ENCODE measurements around the gene APBA1. TPM values are rescaled to one million over a fixed set of nuclear protein-coding genes. Genes with fewer than 3 reads are reported as not detected.

Gene APBA1
- total RNA-seq, 1 donor from 2014 or later: 0.51 TPM

DNA sequence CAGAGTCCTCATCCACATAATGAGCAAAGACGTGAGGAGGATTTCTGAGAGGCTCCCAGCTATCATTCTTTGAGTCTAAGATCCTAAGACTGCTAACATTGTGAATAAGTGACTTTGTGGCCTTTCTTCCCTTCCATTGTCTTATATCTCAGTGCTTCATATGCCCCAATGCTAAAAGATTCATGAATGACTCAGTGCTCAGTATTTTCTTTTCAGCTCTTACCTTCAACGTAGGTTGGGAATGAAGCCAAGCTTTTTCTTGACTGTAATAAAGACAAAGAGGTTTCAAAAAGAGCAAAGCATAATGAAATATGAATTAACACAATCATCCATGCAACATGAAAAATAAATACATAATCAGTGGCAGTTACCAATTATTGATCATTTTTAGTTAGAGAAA is 200.7 kb downstream of the APBA1 start:
- peaks cover 19% of the 10 kb centered on the region for H3K4me1 Mint-ChIP-seq
- no peak overlapping the region for H3K27ac Mint-ChIP-seq
- H3K36me3 Mint-ChIP-seq (ENCODE audit: low read depth): no peaks in the 10 kb centered on the region
- no peak overlapping the region for H3K4me3 Mint-ChIP-seq
- intact Hi-C loops (cut with micrococcal nuclease): no loop called here
- H3K27me3 Mint-ChIP-seq: peaks cover 5% of the 10 kb centered on the region
- DNase-seq: no peak
- no peaks in the 10 kb centered on the region for H3K9me3 Mint-ChIP-seq

DNA sequence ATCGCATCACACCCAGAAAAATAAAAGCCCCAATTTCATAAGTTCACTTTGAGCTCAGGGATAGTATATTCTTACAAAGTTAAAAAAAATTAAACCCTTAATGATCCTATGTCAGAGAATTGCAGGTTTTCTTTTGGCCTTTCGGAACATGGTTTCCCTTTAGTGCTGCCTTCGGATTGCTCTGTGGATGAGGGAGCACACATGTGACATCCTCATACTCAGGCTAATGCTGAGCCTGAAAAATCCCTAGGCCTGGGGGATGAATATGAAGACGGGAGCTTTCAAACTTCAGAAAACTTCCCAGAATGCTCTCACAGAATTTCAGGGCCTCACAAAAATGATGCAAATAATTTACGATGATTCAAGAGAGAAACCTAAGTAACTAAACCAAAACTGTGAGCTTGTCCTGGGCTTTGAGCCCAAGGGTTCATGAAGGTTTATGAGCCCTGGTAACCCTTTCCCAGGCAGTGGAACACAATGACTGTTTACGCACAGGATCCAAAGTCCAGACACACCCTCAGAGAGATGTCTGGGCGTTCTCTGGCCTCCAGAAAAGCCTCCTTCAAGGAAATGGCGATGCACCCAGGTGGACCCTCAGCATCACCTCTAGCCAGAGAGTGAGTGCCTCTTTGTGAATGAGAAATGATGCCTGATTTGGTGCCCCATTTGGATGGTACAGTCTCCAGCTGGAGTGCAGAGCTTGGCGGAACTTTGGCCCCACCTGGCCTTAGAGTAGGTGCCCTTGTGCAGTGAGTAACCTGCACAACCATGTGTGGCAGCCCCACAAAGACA is 201.8 kb downstream of the APBA1 start:
- H3K27me3 Mint-ChIP-seq: peaks cover 5% of the 10 kb centered on the region
- H3K9me3 Mint-ChIP-seq: no peaks in the 10 kb centered on the region
- DNase-seq: no peak
- H3K4me3 Mint-ChIP-seq: no peak overlapping the region
- H3K36me3 Mint-ChIP-seq (ENCODE audit: low read depth): no peaks in the 10 kb centered on the region
- peaks cover 11% of the 10 kb centered on the region for H3K4me1 Mint-ChIP-seq
- H3K27ac Mint-ChIP-seq: no peak overlapping the region
- intact Hi-C loops (cut with micrococcal nuclease): no loop called here

DNA sequence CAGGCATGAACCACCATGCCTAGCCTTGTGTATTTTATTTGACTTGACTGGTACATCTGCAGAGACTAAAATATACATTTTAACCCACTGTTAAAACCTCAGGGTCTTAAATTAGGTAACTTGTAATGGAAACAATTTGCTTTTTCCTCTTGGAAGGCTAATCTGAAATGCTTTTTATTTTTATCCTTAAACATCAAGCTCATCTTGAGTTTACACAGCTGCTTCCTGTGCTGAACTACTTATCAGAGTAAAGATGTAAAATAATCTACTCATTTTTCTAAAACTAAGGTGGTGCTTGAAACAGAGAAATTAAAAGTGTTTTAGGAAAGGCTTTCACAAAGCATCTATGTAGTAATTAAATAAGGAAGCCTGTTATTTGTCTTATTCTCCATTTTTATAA is 203.0 kb downstream of the APBA1 start:
- H3K9me3 Mint-ChIP-seq: no peaks in the 10 kb centered on the region
- H3K27me3 Mint-ChIP-seq: peaks cover 5% of the 10 kb centered on the region
- no peak overlapping the region for H3K27ac Mint-ChIP-seq
- no peaks in the 10 kb centered on the region for H3K4me1 Mint-ChIP-seq
- DNase-seq: no peak
- intact Hi-C loops (cut with micrococcal nuclease): no loop called here
- no peak overlapping the region for H3K4me3 Mint-ChIP-seq
- H3K36me3 Mint-ChIP-seq (ENCODE audit: low read depth): no peaks in the 10 kb centered on the region

DNA sequence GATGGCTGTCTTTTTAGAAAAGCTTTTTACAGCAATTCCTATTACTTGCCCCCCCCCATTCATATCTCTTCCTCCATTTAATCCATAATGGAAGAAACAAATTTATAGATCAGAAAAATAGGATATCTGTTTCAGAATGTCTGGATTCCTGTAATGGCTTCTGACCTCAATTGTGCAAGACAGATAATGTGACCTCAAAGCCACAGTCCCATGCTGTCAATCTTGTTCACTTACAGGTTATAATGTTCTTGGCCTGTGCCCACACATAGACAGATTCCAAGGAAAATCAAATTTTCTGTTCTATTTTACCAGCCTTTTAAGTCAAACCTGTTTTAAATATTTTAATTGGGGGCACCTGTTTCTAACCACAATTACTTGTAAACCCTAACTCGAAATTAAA is 203.8 kb downstream of the APBA1 start:
- no peak overlapping the region for H3K4me3 Mint-ChIP-seq
- H3K27ac Mint-ChIP-seq: no peak overlapping the region
- H3K4me1 Mint-ChIP-seq: no peaks in the 10 kb centered on the region
- no peaks in the 10 kb centered on the region for H3K36me3 Mint-ChIP-seq (ENCODE audit: low read depth)
- H3K27me3 Mint-ChIP-seq: peaks cover 5% of the 10 kb centered on the region
- H3K9me3 Mint-ChIP-seq: no peaks in the 10 kb centered on the region
- no peak for DNase-seq
- intact Hi-C loops (cut with micrococcal nuclease): no loop called here

DNA sequence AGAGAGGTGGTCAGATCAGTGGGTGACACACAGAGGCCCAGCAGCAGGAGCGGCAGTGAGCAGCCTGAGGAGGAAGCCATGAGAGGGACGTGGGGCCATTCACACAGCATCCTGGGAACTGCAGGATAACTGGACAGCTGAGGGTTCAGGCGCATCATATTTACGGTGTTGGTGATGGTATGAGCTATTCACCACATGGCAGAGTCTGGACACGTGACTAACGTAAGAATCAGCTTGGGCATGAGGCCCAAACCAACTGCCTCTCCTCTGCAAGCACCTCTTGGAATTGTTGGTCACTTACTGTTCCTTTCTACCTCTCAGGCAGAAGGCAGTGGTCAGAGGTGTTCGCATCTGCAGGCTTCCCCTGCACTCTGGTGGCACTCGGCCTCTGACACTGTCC is 206.0 kb downstream of the APBA1 start:
- no peak overlapping the region for H3K4me3 Mint-ChIP-seq
- H3K9me3 Mint-ChIP-seq: no peaks in the 10 kb centered on the region
- no peaks in the 10 kb centered on the region for H3K36me3 Mint-ChIP-seq (ENCODE audit: low read depth)
- DNase-seq: no peak
- no peaks in the 10 kb centered on the region for H3K4me1 Mint-ChIP-seq
- no peak overlapping the region for H3K27ac Mint-ChIP-seq
- H3K27me3 Mint-ChIP-seq: no peaks in the 10 kb centered on the region
- intact Hi-C loops (cut with micrococcal nuclease): no loop called here

DNA sequence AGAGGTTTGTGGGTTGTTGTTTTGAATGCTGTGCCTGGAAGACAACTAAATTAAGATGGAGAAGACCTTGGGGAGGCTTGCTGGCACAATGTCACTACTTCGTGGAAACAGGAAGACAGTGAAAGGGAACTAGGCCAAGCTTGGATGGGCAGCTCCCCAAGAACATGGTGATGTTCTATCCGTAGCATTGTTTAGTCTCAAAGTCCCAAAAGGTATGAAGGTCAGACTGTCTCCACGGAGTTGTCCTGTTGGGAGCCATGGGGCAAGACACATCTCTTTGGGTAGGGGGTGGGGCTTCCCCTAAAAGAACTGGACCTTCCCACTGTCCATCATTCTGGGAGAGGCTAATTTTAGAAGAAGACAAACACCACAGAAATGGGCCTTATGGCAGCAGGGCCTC is 206.7 kb downstream of the APBA1 start:
- H3K36me3 Mint-ChIP-seq (ENCODE audit: low read depth): no peaks in the 10 kb centered on the region
- H3K27me3 Mint-ChIP-seq: no peaks in the 10 kb centered on the region
- no peak overlapping the region for H3K27ac Mint-ChIP-seq
- intact Hi-C loops (cut with micrococcal nuclease): no loop called here
- H3K4me3 Mint-ChIP-seq: no peak overlapping the region
- DNase-seq: no peak
- no peaks in the 10 kb centered on the region for H3K9me3 Mint-ChIP-seq
- H3K4me1 Mint-ChIP-seq: no peaks in the 10 kb centered on the region

DNA sequence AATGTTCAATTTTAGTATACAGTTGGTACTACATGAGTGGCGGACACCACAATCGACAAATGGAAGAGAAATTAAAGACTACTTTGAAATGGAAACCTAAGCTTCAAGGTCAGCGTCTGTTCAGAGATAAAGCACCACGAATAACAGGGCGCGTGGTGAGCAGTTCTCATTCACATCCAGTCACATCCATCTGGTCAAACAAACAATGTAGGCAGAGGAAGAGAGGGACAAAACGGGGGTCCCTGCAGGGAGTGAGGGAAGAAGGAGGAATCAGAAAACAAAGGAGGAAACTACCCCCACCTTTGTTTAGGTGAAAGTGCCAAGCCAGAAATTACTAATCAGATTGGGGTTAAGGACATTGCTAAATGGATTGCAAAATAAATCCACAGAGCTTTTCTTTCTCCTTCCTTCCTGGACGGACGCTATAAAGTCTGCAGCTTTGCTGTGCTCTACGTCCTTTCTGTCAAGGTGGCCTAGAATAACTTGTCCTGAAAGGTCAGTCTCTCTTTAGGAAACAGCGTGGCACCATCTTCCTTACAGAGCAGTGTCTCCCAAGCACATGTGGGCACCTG is 208.6 kb downstream of the APBA1 start:
- Mint-ChIP-seq H3K27ac (no peak overlapping the region), H3K36me3 (ENCODE audit: low read depth) (no peaks in the 10 kb centered on the region), H3K27me3 (no peaks in the 10 kb centered on the region), H3K4me3 (no peak overlapping the region), H3K9me3 (no peaks in the 10 kb centered on the region), H3K4me1 (no peaks in the 10 kb centered on the region)
- intact Hi-C loops (cut with micrococcal nuclease): no loop called here
- DNase-seq: no peak

DNA sequence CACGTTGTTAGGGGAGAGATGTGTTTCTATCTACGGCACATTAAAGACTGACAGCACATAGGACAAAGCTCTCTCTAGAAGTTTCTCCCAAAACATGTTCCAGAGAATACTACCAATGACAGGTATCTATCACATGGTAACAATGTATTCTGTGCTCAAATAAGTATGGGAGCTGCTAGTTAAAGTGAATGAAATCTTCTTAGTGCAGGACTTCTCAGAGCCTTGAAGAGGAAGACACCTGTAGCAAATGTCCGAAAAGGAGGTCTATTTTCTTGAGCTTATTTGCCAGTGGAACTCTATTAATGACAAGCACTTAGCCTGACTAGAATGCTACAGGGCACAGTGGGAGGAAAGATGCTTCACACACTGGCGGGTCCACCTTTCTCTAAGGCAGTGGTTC is 209.8 kb downstream of the APBA1 start:
- H3K27me3 Mint-ChIP-seq: no peaks in the 10 kb centered on the region
- no peak overlapping the region for H3K4me3 Mint-ChIP-seq
- DNase-seq: no peak
- intact Hi-C loops (cut with micrococcal nuclease): no loop called here
- no peak overlapping the region for H3K27ac Mint-ChIP-seq
- H3K4me1 Mint-ChIP-seq: no peaks in the 10 kb centered on the region
- H3K9me3 Mint-ChIP-seq: no peaks in the 10 kb centered on the region
- H3K36me3 Mint-ChIP-seq (ENCODE audit: low read depth): no peaks in the 10 kb centered on the region

DNA sequence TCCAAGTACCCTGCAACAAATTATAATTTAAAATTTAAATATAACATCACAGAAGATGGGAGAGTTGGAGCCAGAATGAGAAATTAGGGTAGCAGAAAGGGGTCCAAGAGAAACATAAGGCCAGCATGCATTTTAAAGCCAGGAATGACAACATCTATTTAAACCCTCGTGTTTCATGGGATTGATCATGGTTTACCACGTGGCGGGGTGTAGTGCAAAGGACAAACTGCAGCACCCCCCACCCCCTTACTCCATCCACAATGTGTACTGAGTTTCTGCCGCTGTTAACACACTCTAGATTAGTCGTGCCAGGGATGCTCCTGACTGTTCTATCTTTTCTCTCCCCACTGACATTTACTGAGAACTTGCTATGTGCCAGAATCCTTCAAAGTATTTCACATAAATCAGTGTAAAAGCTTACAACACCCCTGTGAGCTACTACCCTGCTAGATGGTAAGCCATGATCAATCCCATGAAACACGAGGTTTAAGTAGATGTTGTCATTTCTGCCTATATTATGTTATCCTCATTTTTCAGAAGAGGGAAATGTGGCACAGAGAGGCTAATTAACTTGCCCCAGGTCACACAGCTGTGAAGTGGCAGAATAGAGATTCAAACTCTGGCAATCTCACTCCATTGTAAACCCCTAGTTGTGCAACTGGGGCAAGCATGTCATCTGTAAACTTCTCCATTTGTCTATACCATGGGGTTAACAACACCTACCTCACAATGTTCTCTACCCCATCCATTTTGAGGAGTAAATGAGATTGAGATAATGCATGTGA is 210.9 kb downstream of the APBA1 start:
- no peak for DNase-seq
- Mint-ChIP-seq H3K27me3 (no peaks in the 10 kb centered on the region), H3K4me1 (no peaks in the 10 kb centered on the region), H3K4me3 (no peak overlapping the region), H3K36me3 (ENCODE audit: low read depth) (no peaks in the 10 kb centered on the region), H3K27ac (no peak overlapping the region), H3K9me3 (no peaks in the 10 kb centered on the region)
- intact Hi-C loops (cut with micrococcal nuclease): no loop called here

DNA sequence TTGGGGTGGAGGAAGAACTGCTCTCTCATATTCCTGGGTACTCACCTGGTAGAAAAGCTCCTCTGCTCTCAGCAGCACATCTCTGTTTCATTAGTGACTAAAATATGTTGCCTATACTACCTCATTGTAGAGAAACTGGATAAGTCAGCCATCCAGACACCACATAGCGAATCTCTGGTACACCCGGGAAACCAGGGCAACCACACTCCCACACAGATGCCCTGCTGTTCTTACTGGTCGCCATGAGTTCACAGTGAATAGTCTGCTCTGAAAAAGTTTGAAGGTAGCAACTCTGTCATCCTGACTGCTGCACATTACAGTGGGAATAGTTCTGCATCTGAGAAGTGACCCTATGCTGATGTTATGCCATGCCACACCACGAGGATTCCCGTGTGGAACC is 212.2 kb downstream of the APBA1 start:
- DNase-seq: no peak
- no peaks in the 10 kb centered on the region for H3K36me3 Mint-ChIP-seq (ENCODE audit: low read depth)
- no peaks in the 10 kb centered on the region for H3K27me3 Mint-ChIP-seq
- no peak overlapping the region for H3K4me3 Mint-ChIP-seq
- no peaks in the 10 kb centered on the region for H3K9me3 Mint-ChIP-seq
- H3K27ac Mint-ChIP-seq: no peak overlapping the region
- intact Hi-C loops (cut with micrococcal nuclease): no loop called here
- H3K4me1 Mint-ChIP-seq: no peaks in the 10 kb centered on the region

DNA sequence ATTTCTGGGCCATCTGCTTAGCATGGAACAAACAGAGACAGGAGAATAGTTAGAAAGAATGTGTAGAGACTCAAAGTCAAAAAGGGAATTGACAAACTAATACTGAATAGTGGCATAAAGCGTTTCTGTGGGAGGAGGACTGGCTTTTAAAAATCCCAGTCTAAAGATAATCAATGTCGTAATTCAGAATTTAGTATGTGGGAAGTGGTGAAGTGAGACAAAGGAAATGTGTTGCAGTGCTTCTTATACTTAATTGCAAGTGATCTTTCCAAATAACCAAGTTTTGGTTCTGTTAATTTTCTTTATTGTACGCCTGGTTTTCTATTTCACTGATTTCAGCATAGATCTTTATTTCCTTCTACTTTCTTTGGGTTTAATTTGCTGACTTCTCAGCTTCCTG is 214.0 kb downstream of the APBA1 start:
- Mint-ChIP-seq H3K27ac (no peak overlapping the region), H3K27me3 (no peaks in the 10 kb centered on the region), H3K4me1 (no peaks in the 10 kb centered on the region), H3K36me3 (ENCODE audit: low read depth) (no peaks in the 10 kb centered on the region), H3K9me3 (no peaks in the 10 kb centered on the region), H3K4me3 (no peak overlapping the region)
- intact Hi-C loops (cut with micrococcal nuclease): no loop called here
- no peak for DNase-seq

DNA sequence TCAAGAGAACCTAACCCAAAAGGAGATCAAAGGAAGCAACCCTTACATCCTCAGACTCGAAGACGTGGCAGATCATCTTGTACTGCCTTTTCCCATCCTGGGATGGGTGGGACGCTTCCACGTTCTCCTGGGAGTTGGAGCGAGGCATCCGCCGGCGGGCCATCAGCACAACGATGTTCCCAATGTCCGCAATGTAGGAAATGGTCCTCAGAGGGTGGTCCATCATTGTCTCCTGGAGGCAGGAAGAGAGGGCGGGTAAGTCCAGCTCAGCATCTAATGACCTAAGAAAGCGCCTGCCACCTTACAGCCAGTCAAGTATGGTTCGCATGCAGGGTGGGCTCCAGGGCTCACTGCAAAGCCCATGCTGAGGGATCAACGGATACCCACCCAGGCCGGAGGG is 216.0 kb downstream of the APBA1 start:
- H3K27me3 Mint-ChIP-seq: no peaks in the 10 kb centered on the region
- no peak overlapping the region for H3K4me3 Mint-ChIP-seq
- no peaks in the 10 kb centered on the region for H3K9me3 Mint-ChIP-seq
- no peaks in the 10 kb centered on the region for H3K4me1 Mint-ChIP-seq
- no peak for DNase-seq
- intact Hi-C loops (cut with micrococcal nuclease): no loop called here
- no peak overlapping the region for H3K27ac Mint-ChIP-seq
- no peaks in the 10 kb centered on the region for H3K36me3 Mint-ChIP-seq (ENCODE audit: low read depth)

DNA sequence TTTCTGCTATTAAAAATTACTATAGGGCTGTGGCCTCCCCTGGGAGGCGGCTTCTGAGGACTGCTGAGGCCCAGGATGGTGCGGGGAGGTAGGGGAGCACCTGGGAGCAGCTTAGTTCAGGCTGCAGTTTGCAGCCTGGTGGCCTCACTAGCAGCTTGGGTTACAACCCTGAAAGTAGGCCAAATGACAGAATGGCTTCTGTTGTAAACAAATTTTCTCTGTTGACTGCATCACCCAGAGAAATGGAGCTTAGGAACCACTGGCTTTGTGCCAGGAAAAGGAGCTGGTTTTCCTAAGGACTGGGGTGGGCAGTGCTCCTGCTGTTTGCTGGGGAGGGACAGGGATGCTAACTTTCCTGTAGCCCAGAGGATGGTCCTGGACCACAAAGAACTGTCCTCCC is 216.9 kb downstream of the APBA1 start:
- intact Hi-C loops (cut with micrococcal nuclease): no loop called here

DNA sequence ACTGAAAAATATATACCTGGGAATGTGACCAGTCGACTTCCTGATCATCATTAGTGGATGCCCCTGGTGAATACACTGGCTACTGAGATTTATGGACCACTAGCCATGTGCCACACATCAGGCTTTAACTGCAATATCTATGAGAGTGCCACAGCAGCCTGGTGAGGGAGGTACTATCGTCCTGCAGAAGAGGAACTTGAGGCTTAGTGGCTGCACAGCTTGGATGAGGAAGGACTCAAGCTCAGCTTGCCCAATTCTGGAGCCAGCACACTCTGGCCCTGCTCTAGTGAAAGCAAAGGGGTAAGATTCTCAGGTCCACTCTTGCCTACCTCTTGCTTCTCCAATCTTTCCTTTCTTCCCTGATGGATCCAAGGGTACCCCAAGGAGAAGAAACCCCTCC is 217.8 kb downstream of the APBA1 start:
- Mint-ChIP-seq H3K4me1 (no peaks in the 10 kb centered on the region), H3K4me3 (no peak overlapping the region)

More for the DNA sequence above, 216.9 kb downstream of the APBA1 start:
- no peak overlapping the region for H3K27ac Mint-ChIP-seq
- no peak overlapping the region for H3K4me3 Mint-ChIP-seq
- H3K27me3 Mint-ChIP-seq: no peaks in the 10 kb centered on the region
- no peaks in the 10 kb centered on the region for H3K4me1 Mint-ChIP-seq
- DNase-seq: no peak
- H3K9me3 Mint-ChIP-seq: no peaks in the 10 kb centered on the region
- no peaks in the 10 kb centered on the region for H3K36me3 Mint-ChIP-seq (ENCODE audit: low read depth)

More for the DNA sequence above, 217.8 kb downstream of the APBA1 start:
- no peak for DNase-seq
- Mint-ChIP-seq H3K9me3 (no peaks in the 10 kb centered on the region), H3K36me3 (ENCODE audit: low read depth) (no peaks in the 10 kb centered on the region), H3K27ac (no peak overlapping the region), H3K27me3 (no peaks in the 10 kb centered on the region)
- intact Hi-C loops (cut with micrococcal nuclease): no loop called here

Measured in activated CD4-positive, alpha-beta T cell treated with anti-CD3 and anti-CD28 coated beads, Interleukin-2, amount 10 ng/mL, durations not matched to agents 24 days and 14 days (primary cell).